Stimulated activated CD8-positive, alpha-beta memory T cell treated with anti-CD3 and anti-CD28 coated beads, Interleukin-12 subunit alpha, Interleukin-12 subunit beta, amount 100 ng/mL, for 24 hours (primary cell): Measurements from ENCODE around the gene GSTM1.
A peak's percentile ranks its signal among the peaks of the same experiment; 100 is the strongest.
"Not testable (repeated sequence)": the region's sequence is repeated elsewhere in the genome, so short reads cannot be mapped to it uniquely, and the experiment has no call there.

Experiments used
- DNase-seq: peaks from one replicate; pipeline ENCODE4 v3.0.0-alpha.2; 2020; ENCODE audit errors: extremely low read depth

The GSTM1 gene

DNA sequence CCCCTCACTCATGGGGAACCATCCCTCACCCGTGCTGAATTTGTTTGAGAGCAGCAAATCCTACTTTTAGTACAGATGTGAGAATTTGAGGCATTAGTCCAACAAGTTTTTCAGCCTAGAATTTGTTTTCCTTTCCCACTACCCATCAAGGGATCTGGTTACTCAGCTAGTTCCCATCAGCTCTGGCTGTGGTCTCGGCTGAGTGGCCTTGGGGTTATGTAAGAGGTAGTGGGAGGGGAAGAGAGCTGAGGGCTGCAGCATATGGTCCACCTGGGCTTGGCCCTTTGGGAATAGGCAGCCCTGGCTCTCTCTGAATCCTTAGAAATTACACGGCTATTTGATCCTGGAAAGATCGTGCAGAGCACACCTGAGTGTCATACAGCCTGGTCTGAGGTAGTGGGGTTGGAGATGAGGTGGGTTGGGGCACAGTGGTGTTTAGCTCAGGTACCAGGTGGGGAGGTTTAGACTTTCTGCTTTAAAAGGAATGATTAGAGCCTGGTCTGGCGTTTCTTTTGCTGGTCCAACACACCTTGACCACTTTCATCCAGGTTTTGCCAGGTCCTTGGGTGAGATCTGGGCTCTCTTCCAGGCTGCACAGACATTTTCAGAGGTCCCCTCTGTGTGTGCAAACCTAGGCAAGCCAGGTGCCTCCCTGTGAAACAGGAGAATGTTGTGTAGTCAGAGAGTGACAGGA, 27.5 kb upstream of the GSTM1 start:
- no peak for DNase-seq

DNA sequence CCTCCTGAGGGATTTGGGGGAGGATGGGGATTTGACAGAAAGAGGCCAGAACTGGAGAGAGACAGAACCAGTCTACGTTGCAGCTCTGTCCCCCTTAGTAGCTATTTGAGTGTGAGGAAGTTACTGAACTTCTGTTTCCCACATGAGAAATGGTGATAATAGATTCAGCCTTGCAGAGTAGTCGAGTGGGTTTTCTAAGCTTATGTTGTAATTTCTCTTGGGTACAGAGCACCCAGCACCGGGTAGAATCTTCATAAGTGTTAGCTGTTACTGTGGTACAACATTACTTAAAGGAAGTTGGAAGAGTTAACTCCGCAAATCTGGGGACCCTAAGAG, 27.0 kb upstream of the GSTM1 start:
- not testable (repeated sequence) for DNase-seq

DNA sequence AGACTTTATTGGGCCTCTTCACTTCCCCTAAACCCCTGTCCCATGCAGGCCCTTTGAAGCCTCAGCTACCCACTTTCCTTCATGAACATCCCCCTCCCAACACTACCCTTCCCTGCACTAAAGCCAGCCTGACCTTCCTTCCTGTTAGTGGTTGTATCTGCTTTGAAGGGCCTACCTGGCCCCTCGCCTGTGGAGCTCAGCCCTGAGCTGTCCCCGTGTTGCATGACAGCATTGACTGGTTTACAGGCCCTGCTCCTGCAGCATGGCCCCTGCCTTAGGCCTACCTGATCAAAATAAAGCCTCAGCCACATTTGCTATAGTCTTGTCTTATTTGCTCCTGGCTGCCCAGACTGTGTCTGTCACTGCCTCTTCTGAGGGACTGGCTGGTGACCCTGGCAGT, 26.2 kb upstream of the GSTM1 start:
- no peak for DNase-seq

DNA sequence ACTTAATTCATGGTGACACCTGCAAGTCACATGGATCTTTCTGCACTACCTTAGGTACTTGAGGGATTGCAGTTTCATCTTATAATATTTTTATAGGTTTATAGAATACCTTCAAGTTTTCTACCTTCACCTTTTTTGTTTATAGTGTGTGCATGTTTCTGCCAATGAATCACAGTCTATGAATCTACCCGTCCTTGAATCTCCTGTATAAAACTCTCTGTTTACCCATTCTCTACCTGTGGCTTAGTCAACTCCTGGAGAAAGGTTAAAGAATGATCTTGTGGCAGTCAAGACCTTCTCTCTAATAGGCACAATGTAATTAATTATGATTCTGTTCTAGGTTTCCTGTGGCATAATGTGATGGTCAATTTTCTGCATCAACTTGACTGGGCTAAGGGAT, 22.9 kb upstream of the GSTM1 start:
- no peak for DNase-seq

DNA sequence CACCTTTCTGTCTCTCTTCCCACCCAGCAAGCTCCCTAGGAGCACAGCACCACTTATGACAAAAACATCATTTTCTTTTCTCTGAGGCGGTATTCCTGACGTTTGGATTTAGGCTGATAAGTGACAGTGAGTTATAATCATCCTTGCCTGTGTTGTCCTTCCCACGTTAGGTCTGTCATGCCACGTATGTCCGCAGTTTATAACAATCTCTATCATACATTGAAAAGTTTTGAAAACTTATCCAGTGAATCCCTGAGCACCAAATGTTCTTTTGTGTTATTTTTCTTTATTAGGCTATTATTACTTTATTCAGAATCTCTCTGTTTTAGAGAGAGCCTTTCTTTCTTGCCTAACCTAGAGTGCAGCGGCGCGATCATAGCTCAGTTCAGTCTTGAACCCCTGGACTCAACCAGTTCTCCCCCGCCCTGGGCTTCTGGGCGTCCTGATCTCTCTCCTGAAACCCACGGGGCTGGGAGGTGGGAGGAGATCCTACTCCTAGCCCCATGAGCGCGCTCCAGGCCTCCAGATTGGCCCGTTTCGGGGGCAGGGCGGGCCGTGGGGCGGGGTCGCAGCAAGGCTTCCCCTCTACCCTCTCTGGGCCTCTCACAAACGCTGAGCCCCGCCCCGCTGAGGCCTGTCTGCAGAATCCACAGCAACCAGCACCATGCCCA, 20.0 kb upstream of the GSTM1 start, which contains the start of gene GSTM2:
GSTM2 (plus strand) TSS at position 606 of the 671 bp plus-strand sequence; CDS start at position 665, 59 bp downstream.
- DNase-seq = peak; percentile 41

DNA sequence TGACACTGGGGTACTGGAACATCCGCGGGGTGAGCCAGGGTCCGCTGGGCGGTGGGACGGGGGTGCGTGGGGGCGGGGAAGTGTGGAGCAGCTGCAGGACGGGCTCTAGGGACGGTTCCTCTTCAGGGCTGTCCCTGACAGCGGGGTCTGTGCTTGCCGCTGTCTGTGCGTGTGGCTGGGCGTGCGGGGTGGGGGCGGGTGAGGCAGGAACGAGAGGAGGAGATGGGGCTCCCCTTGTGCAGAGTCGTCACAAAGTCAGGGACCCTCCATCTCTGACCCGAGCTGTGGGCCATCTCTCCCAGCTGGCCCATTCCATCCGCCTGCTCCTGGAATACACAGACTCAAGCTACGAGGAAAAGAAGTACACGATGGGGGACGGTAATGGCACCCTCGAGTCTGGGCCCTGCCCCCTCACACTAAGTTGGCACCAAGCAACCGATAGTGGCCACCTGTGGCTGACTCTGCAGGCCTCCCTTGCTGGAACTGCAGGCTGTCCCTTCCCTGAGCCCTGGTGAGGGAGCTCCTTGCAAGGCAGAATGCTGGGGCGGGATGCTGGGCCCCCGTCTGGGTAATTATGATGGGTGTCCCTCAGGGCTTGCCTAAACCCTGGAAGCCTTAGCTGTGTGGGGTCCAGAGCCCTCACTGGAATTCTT, 19.4 kb upstream of the GSTM1 start:
- no peak for DNase-seq

DNA sequence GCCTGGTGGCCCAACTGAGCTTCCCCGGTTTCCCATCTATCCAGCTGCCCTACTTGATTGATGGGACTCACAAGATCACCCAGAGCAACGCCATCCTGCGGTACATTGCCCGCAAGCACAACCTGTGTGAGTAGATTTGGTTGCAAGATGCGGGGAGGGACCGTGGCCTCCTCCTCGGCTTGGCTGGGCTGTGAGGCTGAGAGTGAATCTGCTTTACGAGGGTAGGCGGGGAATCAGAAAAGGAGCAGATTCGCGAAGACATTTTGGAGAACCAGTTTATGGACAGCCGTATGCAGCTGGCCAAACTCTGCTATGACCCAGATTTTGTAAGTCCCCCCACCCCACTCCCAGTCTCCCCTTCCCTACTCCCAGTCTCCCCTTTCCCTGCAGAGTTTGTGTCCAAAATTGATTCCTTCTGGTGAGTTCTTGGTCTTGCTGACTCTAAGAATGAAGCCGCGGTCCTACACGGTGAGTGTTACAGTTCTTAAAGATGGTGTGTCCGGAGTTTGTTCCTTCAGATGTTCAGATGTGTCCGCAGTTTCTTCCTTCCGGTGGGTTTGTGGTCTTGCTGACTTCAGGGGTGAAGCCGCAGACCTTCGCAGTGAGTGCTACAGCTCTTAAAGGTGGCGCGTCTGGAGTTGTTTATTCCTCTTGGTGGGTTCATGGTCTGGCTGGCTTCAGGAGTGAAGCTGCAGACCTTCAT, 18.2 kb upstream of the GSTM1 start:
- no peak for DNase-seq

DNA sequence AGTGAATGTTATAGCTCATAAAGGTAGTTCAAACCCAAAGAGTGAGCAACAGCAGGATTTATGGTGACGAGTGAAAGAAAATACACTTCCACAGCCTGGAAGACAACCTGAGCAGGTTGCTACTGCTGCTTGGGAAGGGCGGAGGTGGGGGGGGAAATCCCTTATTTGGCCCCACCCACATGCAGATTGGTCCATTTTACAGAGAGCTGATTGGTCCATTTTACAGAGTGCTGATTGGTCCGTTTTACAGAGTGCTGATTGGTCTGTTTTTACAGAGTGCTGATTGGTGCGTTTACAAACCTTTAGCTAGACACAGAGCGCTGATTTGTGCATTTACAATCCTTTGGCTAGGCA, 17.7 kb upstream of the GSTM1 start:
- not testable (repeated sequence) for DNase-seq

DNA sequence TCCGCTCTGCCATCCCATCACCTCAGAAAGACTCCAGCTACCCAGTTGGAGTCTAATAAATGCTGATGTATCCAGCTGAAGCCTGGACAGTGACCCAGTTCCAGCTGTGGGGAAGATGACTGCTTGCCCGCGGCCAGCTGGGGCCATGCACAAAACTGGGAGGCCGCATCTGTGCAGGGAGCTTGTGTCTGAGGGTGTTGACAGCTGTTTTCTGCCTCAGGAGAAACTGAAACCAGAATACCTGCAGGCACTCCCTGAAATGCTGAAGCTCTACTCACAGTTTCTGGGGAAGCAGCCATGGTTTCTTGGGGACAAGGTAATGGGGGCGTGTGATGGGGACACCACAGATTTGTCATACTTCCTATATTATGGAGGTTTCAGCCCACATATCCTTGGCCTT, 16.6 kb upstream of the GSTM1 start:
- DNase-seq = no peak

DNA sequence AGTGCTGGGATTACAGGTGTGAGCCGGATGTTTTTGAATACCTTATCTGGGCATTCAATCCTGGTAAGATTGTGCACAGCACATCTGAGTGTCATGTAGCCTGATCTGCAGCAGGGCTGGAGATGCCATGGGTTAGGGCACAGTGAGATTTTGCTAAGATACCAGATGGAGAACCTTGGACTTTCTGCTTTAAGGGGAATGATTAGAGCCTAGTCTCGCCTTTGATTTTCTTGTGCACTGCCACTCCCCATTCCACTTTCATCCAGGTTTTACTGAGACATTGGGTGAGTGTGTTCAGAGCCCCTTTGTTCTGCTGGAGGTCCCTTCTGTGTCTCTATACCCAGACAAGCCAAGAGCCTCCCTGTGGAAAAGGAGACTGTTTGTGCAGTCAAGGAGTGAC, 13.8 kb upstream of the GSTM1 start:
- not testable (repeated sequence) for DNase-seq

DNA sequence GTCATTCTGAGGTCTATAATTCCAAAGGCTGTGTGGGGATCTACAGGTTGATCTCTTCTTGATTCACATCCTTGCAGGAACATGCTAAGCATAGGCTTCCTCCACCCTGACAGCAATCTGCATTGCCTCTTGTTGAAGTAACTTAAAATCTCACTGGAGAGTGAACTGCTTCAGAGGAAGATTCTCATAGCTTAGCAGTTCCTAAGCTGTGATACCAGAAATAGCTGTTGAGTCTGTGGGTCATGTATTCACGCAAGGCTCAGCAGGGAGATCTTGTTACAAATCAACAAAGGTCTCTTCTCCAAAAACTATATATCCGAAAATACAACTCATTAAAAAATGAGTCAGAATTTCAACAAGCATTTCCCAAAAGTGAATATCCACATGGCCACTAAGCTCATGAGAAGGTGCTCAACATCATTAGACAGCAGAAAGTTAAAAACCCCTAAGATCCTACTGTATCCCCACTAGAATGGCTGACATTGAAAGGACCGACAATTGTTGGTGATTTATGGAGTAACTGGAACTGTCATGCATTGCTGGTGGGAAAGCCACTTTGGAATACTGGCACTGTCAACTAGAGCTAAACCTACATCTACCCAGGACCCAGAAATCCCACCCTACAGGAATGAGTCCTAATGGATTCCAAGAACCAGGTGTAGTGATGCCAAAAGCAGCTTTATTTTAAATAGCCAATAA, 10.8 kb upstream of the GSTM1 start:
- DNase-seq = not testable (repeated sequence)

DNA sequence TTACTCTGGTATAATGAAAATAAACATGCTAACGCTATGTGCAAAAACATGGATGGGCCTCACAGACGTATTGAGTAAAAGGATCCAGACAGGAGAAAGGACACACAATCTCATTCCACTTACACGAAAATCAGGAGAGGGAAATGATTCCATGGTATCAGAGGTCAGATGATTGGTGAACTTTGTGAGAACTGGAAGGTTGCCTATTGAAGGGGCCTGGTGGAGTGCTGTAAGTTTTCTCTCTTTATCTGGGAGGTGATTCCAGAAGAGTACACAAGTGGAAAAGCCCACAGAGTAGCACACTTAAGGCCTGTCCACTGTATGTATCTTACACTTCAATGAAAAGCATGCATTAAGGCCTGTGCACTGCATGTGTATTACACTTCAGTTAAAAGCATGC, 10.2 kb upstream of the GSTM1 start:
- no peak for DNase-seq

DNA sequence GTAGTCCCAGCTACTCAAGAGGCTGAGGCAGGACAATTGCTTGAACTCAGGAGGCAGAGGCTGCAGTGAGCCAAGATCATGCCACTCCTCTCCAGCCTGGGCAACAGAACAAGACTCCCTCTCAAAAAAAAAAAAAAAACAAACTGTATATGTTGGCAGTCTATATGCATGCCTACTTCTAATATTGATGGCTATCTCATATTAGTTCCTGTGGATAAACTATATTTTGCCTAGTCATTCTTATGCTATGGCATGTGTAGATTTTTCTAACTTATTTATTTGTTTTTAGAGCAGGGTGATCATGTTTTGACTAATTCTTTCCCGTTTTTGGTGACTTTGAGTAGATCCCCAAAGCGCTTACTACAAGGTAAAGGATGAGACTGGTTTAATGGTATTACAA, 9.0 kb upstream of the GSTM1 start:
- DNase-seq = not testable (repeated sequence)

DNA sequence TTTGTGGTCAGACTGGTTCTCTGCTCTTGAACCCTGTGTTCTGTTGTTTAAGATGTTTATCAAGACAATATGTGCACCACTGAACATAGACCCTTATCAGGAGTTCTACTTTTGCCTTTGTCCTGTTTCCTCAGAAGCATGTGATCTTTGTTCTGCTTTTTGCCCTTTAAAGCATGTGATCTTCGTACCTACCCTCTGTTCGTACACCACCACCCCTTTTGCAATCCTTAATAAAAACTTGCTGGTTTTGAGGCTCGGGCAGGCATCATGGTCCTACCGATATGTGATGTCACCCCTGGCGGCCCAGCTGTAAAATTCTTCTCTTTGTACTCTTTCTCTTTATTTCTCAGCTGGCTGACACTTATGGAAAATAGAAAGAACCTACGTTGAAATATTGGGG, 2.8 kb upstream of the GSTM1 start:
- DNase-seq = not testable (repeated sequence)

DNA sequence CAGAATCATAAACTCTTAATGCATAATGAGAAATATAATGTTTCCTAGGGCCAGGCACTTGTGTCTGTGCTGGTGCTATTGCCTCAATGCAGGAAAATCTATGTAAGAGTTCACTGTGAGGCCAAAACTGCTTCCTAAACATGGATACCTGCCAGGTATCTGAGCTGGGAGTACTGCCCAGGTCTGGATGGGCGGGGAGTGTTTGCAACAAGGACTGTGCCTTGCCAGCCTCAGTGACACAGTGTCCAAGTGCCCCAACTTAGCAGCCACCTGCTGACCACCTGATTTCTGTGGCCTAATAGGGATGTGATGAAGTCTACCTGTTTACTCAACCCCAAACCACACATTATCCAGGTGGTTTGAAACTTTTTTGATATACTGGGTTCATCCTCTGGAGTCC, 2.2 kb upstream of the GSTM1 start:
- DNase-seq = not testable (repeated sequence)

DNA sequence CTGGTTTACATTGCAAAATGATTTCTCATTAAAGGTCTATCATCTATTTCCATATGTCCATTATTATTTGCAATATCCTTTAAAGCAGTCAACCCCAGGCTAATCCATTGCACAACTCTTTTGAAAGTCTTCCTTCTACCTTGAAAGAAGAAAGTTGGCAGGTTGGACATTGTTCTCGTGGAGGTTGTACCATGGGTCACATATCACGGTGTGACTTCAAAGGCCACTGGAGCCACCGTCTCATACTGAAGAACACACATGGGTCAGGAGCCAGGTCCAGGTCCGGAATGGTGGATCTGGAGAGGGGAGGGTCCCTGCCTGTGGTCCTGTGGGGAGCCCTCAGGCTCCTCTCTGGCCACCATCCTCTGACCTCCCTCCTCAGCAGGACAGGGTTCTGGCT, 1.7 kb upstream of the GSTM1 start:
- DNase-seq = not testable (repeated sequence)

DNA sequence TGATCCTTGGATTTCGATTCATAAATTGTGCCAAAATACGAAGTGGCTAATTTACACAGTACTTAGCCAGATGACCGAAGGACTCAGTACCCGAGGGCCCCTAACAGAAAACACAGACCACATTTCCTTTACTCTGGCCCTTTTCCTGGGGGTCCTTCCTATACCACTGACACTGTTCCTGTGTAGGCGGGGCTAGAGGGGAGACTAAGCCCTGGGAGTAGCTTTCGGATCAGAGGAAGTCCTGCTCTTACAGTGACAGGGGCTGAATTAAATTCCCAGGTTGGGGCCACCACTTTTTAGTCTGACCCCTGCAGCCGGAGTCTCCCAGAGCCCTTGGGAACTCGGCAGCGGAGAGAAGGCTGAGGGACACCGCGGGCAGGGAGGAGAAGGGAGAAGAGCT, 508 bp upstream of the GSTM1 start:
- DNase-seq = not testable (repeated sequence)

DNA sequence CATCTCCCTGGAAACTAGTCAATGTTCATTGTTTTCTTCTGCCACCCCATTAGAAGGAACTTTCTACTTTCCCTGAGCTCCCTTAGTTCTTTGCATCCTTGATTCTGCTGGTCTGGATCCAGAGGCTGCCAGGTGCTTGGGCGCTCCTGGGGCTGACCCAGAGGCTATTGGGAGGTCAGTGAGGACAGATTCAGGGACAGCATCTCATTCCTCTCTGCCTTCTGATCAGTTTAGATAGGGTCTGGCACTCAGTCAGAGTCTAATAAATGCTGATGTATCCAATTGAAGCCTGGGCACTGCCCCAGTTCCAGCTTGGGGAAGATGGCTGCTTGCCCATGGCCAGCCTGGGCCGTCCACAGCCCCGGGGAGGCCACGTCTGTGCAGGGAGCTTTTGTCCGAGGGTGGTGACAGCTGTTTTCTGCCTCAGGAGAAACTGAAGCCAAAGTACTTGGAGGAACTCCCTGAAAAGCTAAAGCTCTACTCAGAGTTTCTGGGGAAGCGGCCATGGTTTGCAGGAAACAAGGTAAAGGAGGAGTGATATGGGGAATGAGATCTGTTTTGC, 2.3 kb downstream of the GSTM1 start:
- no peak for DNase-seq

DNA sequence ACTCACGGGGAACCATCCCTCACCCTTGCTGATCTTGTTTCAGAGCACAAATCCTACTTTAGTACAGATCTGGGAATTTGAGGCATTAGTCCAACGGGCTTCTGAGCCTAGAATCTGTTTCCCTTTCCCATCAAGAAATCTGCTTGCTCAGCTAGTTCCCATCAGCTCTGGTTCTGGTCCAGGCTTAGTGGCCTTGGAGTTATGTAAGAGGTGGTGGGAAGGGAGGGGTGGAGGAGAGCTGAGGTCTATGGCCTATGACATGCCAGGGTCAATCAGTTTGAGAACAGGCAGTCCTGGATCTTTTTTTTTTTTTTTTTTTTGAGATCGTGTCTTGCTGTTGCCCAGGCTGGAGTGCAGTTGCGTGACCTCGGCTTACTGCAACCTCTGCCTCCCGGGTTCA, 4.1 kb downstream of the GSTM1 start:
- no peak for DNase-seq

DNA sequence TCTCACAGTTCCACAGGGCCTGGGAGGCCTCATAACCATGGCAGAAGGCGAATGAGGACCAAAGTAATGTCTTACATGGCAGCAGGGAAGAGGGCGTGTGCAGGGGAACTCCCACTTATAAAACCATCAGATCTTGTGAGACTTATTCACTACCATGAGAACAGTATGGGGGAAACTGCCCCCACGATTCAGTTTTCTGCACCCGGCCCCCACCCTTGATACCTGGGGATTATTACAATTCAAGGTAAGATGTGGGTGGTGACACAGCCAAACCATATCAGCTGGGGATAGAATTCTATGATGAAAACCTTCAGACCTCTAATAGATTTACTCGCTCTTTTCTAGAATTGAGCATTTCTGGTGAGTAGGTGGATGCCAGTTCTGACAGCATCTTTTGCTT, 6.8 kb downstream of the GSTM1 start:
- DNase-seq = not testable (repeated sequence)

DNA sequence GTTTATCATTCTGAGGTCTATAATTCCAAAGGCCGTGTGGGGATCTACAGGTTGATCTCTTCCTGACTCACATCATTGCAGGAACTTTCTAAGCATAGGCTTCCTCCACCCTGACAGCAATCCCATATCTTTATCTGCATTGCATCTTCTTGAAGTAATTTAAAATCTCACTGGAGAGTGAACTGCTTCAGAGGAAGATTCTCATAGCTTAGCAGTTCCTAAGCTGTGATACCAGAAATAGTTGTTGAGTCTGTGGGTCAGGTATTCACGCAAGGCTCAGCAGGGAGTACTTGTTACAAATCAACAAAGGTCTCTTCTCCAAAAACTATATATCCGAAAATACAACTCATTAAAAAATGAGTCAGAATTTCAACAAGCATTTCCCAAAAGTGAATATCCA, 7.5 kb downstream of the GSTM1 start:
- DNase-seq = not testable (repeated sequence)

DNA sequence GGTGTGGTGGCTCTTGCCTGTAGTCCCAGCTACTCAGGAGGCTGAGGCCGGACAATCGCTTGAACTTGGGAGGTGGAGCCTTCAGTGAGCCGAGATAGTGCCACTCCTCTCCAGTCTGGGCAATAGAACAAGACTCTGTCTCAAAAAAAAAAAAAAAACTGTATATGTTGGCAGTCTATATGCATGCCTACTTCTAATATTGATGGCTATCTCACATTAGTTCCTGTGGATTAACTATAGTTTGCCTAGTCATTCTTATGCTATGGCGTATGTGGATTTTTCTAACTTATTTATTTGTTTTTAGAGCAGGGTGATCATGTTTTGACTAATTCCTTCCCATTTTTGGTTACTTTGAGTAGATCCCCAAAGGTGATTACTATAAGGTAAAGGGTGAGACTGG, 9.4 kb downstream of the GSTM1 start:
- DNase-seq = no peak
